H54 (cell line): ENCODE data around the gene DNAH7.

Source experiments
- DNase-seq: peaks from one replicate; pipeline ENCODE4 v3.0.0; 2011; ENCODE audit warnings: low spot score, mixed read lengths; ENCODE audit not compliant: insufficient read length
- FAIRE-seq: peaks from 3 replicates; lab custom pipeline; 2011; peaks lifted over from hg19 to GRCh38; lab: Jason Lieb, UNC
- POLR2A ChIP-seq: IDR thresholded peaks from 2 replicates; pipeline ENCODE4 v1.6.1; 2011; ENCODE audit warnings: low read depth, mild to moderate bottlenecking, low read length

DNAH7 gene

DNA sequence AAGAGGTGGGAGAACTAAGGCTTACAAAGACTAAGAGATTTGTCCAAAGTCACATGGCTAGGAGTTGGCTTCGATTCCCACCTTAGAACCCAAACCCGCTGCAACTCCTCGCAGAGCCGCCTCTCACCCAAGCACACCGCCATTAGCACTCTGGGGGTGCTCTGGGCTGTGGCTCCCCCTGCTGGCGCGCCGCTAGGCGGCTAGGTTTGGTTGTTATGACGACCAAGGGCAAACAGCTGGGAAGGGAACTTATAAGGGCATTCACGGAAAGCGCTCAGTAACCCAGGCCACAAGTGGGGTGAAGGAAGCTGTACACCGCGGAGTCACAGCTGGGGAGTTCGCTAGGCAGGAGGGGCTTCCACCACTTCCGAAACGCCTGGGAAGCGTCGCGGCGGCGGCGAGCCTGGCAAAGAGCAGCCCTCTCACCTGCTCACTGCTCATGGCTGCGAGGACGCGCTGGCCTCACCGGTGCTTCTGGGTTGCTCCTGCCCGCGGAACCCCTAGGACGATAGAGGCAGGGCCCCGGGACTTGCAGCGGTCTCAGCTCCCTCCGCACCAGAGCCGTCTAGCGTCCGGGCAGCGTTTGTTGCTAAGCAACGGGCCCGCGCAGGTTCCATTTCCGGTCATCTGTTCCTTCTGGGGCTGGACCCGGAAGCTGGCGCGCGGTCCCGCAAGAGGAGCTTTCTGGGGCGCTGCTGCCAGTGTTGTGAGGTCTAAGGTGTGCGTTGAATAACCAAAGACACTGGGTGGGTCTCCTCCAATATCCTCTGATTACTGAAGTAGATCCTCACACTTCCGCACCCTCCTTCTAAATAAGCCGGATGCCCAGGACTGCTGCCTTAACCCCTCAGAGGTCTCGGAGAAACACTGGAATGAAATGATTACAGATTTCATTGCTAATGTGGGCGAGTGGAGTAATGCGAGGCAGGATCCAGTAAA lies at the start of gene DNAH7:
TSS of gene DNAH7 (minus strand) at position 567 of the 939 bp plus-strand sequence. CDS start at position 441, 126 bp downstream.
- DNase-seq (peak; percentile 73), FAIRE-seq (peak; percentile 94)
- TF ChIP-seq POLR2A: peak; percentile 48

DNA sequence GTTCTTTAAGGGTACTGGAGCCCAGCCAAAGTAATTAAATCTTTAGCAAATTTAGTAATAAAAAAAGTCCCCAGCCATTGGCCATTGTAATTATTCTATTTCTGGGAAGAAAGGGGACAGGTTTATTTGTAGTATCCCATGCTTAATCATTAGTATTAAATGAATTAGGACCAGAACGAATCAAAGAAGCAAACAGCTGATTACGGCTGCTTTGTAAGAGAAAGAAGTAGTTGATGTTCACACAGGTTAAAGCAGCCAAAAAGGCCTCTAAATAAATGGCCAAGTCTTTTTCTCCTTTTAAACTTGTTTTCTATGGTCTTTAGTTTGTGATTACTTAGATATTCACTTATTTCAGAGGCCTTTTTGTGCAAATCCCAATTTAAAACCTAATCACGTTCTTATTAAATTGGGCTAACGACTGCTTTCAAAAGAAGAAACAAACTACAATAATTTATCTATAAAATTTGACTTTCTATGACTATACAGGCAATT lies 48.6 kb upstream of the DNAH7 start:
- FAIRE-seq (no peak), DNase-seq (no peak)
- TF ChIP-seq POLR2A: no peak

DNA sequence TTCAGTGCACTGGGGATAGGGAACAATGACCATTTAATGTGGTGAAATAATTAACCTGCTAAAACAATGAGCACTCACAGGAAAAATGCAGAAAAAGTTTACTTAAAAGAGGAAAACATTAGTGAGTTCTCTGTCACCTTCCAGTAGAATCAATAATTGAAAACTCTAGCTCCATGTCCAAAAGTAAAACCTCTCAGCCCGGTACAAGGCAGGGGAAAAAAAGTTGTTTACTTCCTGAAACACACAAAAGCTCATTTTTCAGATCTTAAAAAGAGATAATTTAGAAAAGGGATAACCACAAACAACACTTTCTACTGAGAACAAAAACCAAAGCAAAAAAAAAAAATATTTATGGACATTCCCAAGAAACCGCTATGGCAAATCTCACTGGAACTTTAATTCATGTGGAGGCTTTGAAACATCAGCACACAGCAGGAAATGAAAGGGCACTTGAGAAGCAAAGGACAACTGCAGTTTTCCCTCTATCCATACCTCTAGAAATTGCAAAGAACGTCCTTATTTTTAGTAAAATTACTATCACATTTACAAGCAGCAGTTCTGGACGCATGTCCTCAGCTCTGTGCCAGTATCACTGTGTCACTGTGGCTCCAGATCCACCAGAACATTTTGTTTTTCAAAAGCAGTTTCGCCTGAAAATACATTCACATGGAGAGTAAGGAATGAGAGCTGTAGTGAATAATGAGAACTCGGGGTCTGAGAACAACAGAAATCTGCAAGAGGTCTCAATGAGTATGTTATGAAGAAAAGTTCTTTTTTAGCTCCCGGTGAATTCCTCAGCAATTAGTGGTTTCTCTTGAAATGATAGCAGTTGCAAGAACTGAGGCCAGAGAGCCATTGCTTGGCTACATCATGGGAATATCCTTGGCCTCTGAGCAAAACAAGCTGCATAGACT lies 44.7 kb upstream of the DNAH7 start:
- peak; percentile 48 for FAIRE-seq
- DNase-seq: no peak
- TF ChIP-seq POLR2A: no peak

- TF ChIP-seq POLR2A: no peak
- peak; percentile 83 for FAIRE-seq
- no peak for DNase-seq
These were observed 43.9 kb upstream of the DNAH7 start for GRCh38 chr2:196112418-196113034.

DNA sequence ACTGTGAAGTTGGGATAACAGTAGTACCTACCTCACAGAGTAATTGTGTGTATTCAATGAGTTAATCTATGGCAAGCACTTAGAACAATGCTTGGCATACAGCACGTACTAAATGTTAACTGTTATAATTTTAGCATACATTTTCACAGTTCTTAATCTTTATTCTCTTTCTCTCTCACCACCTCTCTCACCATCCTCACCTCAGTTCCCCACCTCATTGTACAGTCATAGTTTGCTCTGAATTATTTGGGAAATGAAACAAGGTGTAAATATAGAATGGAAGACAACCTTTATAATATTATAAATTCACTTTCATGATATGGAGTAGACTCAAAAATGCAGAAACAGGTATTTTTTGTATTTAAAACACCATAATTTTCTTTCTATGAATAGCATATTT lies 40.0 kb upstream of the DNAH7 start:
- no peak for TF ChIP-seq POLR2A
- no peak for FAIRE-seq

DNA sequence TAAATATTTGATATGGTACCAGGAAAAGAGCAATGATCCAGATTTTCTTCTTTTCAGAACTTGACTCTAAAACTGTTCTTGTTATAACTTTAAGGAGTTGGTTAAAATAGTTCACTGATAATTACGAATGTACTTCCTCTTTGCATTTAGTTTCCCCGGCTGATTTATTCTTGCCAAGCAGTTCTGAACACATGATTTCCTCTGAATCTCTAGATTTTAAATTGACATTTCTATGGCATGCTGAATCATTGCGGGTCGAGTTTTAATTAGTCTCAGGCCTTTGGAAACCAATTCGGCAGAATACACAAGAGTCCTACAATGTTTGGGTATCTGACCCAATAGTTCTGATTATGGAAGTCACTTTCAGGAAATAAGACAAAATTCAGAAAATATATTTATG lies 37.3 kb upstream of the DNAH7 start:
- FAIRE-seq: no peak
- no peak for TF ChIP-seq POLR2A
- DNase-seq: no peak

More for the DNA sequence above, 40.0 kb upstream of the DNAH7 start:
- DNase-seq: no peak

GRCh38 chr2:196104066-196104465 lies 35.4 kb upstream of the DNAH7 start:
- DNase-seq: no peak
- TF ChIP-seq POLR2A: no peak
- FAIRE-seq: peak; percentile 20

DNA sequence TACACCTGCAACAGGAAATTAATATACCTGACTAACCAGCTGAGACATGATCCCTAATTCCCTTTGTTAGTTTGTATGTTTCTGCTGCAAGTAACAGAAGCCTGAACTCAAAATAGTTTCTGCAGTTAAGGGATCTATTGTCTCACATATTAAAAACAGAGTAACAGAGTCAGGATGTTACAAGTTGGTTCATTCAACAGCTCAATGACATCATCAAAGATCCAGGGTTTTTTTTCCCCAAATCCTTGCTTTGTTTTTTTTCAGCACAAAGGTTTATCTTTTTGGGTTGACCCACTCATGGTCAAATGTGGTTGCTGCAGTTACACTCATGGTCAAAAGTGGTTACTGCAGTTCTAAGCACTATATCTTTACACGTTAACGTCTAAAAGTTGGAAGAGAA lies 35.0 kb upstream of the DNAH7 start:
- FAIRE-seq: no peak
- no peak for DNase-seq
- no peak for TF ChIP-seq POLR2A

- FAIRE-seq (peak; percentile 61), DNase-seq (no peak)
- no peak for TF ChIP-seq POLR2A
These were observed 32.8 kb upstream of the DNAH7 start for GRCh38 chr2:196101325-196101991.

GRCh38 chr2:196099916-196100315 lies 31.3 kb upstream of the DNAH7 start:
- TF ChIP-seq POLR2A: no peak
- DNase-seq (no peak), FAIRE-seq (no peak)

DNA sequence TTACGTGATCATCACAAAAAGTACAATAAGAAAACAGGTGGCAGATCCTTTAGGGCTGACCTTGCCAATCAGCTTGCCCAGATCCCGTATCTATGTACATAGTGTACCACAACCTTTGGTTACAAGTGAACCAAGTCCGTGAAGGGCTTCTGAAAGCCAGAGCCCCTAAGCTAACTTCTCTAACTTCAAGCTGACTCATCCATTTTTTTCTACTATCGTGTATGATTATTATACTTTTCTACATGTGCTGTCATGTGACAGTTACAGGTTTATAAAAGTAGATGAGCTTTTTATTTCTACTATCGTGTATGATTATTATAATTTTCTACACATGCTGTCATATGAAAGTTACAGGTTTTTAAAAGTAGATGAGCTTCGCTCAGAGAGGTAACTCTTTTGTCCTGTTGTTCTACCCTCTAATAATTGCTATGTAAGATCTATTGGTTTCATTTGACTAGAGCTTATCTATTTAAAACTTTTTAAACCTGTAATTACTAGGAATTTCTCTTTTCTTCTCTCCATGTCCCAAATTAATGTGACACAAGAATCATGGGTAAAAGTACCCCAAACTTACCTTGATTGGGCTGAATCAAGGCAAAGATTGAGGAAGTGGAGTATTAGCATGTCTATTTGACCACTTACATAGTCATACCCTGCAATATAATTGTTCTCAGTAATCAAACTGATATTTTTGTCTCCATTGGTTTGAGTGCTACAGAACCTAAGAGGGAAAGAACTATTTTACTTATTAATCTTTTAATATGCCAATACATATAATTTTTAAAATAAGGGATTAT lies 29.4 kb upstream of the DNAH7 start:
- no peak for TF ChIP-seq POLR2A
- DNase-seq (no peak), FAIRE-seq (no peak)
